Endothelial cell of umbilical vein (primary cell): ENCODE results near the gene TNRC6A. TPM values are rescaled to one million over a fixed set of nuclear protein-coding genes. Genes with fewer than 3 reads are reported as not detected.
A peak's percentile ranks its signal among the peaks of the same experiment; 100 is the strongest.

Experiments
- BruUV-seq: library from RNA; stranded (reverse); fragments of 400-500 nt; replicated peaks from 2 replicates; lab custom pipeline; 2021; lab: Mats Ljungman, UMichigan
- CTCF ChIA-PET: fragments of 300-600, 350-600 bp; sonication (Branson Sonifier 250); formaldehyde crosslinking; loops from one replicate; lab custom pipeline; 2021; ENCODE audit warnings: antibody characterized with exemption, inconsistent platforms; lab: Charles Lee
- POLR2A ChIA-PET: fragments of 300-600, 350-600 bp; sonication (Branson Sonifier 250); formaldehyde crosslinking; loops from one replicate; lab custom pipeline; 2021; ENCODE audit warnings: antibody characterized with exemption, inconsistent platforms; lab: Charles Lee
- DNase-seq: peaks from one replicate; pipeline ENCODE4 v3.0.0-alpha.2; 2011; ENCODE audit warnings: low read depth, low spot score
- FAIRE-seq: peaks from 2 replicates; lab custom pipeline; 2011; peaks lifted over from hg19 to GRCh38; lab: Jason Lieb, UNC
- H2AFZ ChIP-seq: 2 replicates; pipeline ENCODE4 v1.6.0; 2012; ENCODE audit warnings: low read depth, low read length, control low read depth, inconsistent platforms
- H3K27ac ChIP-seq: 2 replicates; pipeline ENCODE4 v1.5.1; 2011; ENCODE audit warnings: low read depth, mild to moderate bottlenecking, control low read depth, low read length, moderate library complexity; ENCODE audit not compliant: insufficient read depth
- H3K27me3 ChIP-seq, 2 experiments: 2 replicates each; pipeline versions ENCODE4 v1.6.0 to v1.6.1; 2011; ENCODE audit warnings: low read length in 2 of 2, mixed read lengths in 1 of 2; ENCODE audit not compliant: control insufficient read depth in 2 of 2, insufficient read depth in 2 of 2
- H3K36me3 ChIP-seq, 2 experiments: 2 replicates in 1 of 2; 3 replicates in 1 of 2; pipeline ENCODE4 v1.5.1; 2011; ENCODE audit warnings: low read length in 2 of 2, mild to moderate bottlenecking in 1 of 2, moderate library complexity in 1 of 2; ENCODE audit not compliant: control insufficient read depth in 2 of 2, insufficient read depth in 2 of 2; ENCODE audit errors: extremely low read depth in 1 of 2
- H3K4me1 ChIP-seq: 3 replicates; pipeline ENCODE4 v1.5.1; 2011; ENCODE audit warnings: mild to moderate bottlenecking, low read length; ENCODE audit not compliant: control insufficient read depth, insufficient read depth; ENCODE audit errors: extremely low read depth
- H3K4me2 ChIP-seq: 2 replicates; pipeline ENCODE4 v1.6.1; 2011; ENCODE audit warnings: low read length, control low read depth, mixed read lengths; ENCODE audit not compliant: insufficient read depth
- H3K4me3 ChIP-seq, 3 experiments: fragments of 200-600 bp in 1 of 3; sonication (generic), shearing (Covaris generic) in 1 of 3; replicated peaks in 1 of 3; 2 replicates each; pipeline ENCODE4 v1.5.1; 2011 to 2016; ENCODE audit warnings: control low read depth in 3 of 3, low read length in 3 of 3, mild to moderate bottlenecking in 2 of 3, inconsistent platforms in 1 of 3, low read depth in 1 of 3, moderate library complexity in 1 of 3; ENCODE audit not compliant: insufficient read depth in 1 of 3
- H3K79me2 ChIP-seq: 2 replicates; pipeline ENCODE4 v1.6.0; 2012; ENCODE audit warnings: low read length, inconsistent platforms; ENCODE audit not compliant: control insufficient read depth, insufficient read depth
- H3K9ac ChIP-seq: replicated peaks from 2 replicates; pipeline ENCODE3; 2011; ENCODE audit warnings: low read length, control low read depth; ENCODE audit not compliant: insufficient read depth; ENCODE audit errors: extremely low read depth
- H3K9me1 ChIP-seq: replicated peaks from 3 replicates; pipeline ENCODE4 v1.6.0; 2011; ENCODE audit warnings: mild to moderate bottlenecking, low read length; ENCODE audit not compliant: control insufficient read depth, insufficient read depth; ENCODE audit errors: extremely low read depth
- H3K9me3 ChIP-seq: replicated peaks from 2 replicates; pipeline ENCODE4 v1.5.1; 2012; ENCODE audit warnings: low read length, inconsistent platforms; ENCODE audit not compliant: control insufficient read depth, insufficient read depth
- H4K20me1 ChIP-seq: replicated peaks from 2 replicates; pipeline ENCODE3; 2011; ENCODE audit warnings: mild to moderate bottlenecking, low read length; ENCODE audit not compliant: control insufficient read depth, insufficient read depth; ENCODE audit errors: extremely low read depth
- CTCF ChIP-seq, 2 donors: IDR thresholded peaks; 1 replicate in 1 of 2; 2 replicates in 1 of 2; pipeline ENCODE4 v1.5.1; 2011; ENCODE audit warnings: low read length in 2 of 2, mild to moderate bottlenecking in 2 of 2, moderate library complexity in 2 of 2, control low read depth in 1 of 2, inconsistent platforms in 1 of 2, low read depth in 1 of 2; ENCODE audit not compliant: insufficient read depth in 1 of 2; ENCODE audit errors: extremely low read depth in 1 of 2
- EZH2 ChIP-seq: IDR thresholded peaks from 2 replicates; pipeline ENCODE4 v1.6.1; 2012; ENCODE audit warnings: borderline replicate concordance, low read depth, mild to moderate bottlenecking, moderate library complexity, low read length, inconsistent platforms; ENCODE audit not compliant: severe bottlenecking
- FOS ChIP-seq: IDR thresholded peaks from 2 replicates; pipeline ENCODE4 v1.6.1; 2011; ENCODE audit warnings: mild to moderate bottlenecking, low read length, moderate library complexity, borderline replicate concordance; ENCODE audit not compliant: insufficient read depth
- GATA2 ChIP-seq: IDR thresholded peaks from 2 replicates; pipeline ENCODE4 v1.7.0; 2011; ENCODE audit warnings: low read depth, mild to moderate bottlenecking, moderate library complexity, mixed read lengths, low read length; ENCODE audit not compliant: insufficient read length, insufficient read depth
- JUN ChIP-seq: IDR thresholded peaks from 2 replicates; pipeline ENCODE4 v1.6.1; 2011; ENCODE audit warnings: borderline replicate concordance, low read depth; ENCODE audit not compliant: insufficient read length, insufficient read depth
- MAX ChIP-seq: IDR thresholded peaks from 2 replicates; pipeline ENCODE4 v1.6.1; 2011; ENCODE audit not compliant: insufficient read depth, insufficient read length
- MYC ChIP-seq: IDR thresholded peaks from one replicate; pipeline ENCODE4 v1.6.1; 2011; ENCODE audit warnings: mild to moderate bottlenecking, low read depth, low read length
- POLR2A ChIP-seq: IDR thresholded peaks from 2 replicates; pipeline ENCODE4 v1.6.1; 2012; ENCODE audit warnings: low read depth, mild to moderate bottlenecking, control low read depth, low read length
- POLR2AphosphoS5 ChIP-seq: IDR thresholded peaks from 2 replicates; pipeline ENCODE4 v1.6.1; 2012; ENCODE audit warnings: low read depth, mild to moderate bottlenecking, control low read depth, low read length, moderate library complexity; ENCODE audit not compliant: insufficient read depth
- dilution Hi-C: fragments of 300-500 bp; cut with MboI; formaldehyde crosslinking; loops from one replicate; pipeline ENCODE4 v1.15.0; 2019; ENCODE audit warnings: low sequenced_read_pairs; ENCODE audit not compliant: extremely low pct_ligation_motif_present
- intact Hi-C: fragments of 100-400 bp; cut with micrococcal nuclease; formaldehyde crosslinking; loops from one replicate; pipeline ENCODE4 v1.10.0; 2022
- polyA plus RNA-seq, 4 experiments: library from polyadenylated mRNA; depleted of rRNA in 3 of 4; stranded (reverse) in 3 of 4; unstranded in 1 of 4; fragments of >200 nt; gene quantifications; 2 replicates each; pipeline versions ENCODE4 v1.2.1 to v1.2.3, GENCODE V29; 2011 to 2012; ENCODE audit warnings: missing spikeins in 1 of 4
- total RNA-seq: library from RNA; stranded (reverse); gene quantifications from 2 replicates; pipeline ENCODE4 v1.2.3, GENCODE V29; 2021

TNRC6A gene
- total and polyA plus RNA-seq, 2 donors (not counting 3 experiments of a cell fraction or from before 2014, with no cell fraction given) = 39.3 to 74.5 TPM

GRCh38 chr16:24853169-24853824 is 123.8 kb downstream of the TNRC6A start:
- H3K9me3 ChIP-seq = no peaks in the 10 kb centered on the region
- no peak overlapping the region for H3K4me3 ChIP-seq
- no peak overlapping the region for H3K27ac ChIP-seq
- FAIRE-seq (no peak), DNase-seq (no peak)
- no peaks in the 10 kb centered on the region for H3K79me2 ChIP-seq
- H3K27me3 ChIP-seq = no peaks in the 10 kb centered on the region
- no peak overlapping the region for H3K9ac ChIP-seq
- dilution Hi-C loops (no loop called here), intact Hi-C loops (loop anchor here (10.0 kb wide), 1 partner anchor 192 kb away; no protein-coding TSS in a partner anchor)
- ChIA-PET CTCF (no interaction called here), POLR2A (no interaction called here)
- no TSS peak for BruUV-seq
- H4K20me1 ChIP-seq = no peaks in the 10 kb centered on the region
- H3K9me1 ChIP-seq = no peaks in the 10 kb centered on the region
- H3K36me3 ChIP-seq = no peaks in the 10 kb centered on the region
- H2AFZ ChIP-seq = peak overlapping the region; percentile 71
- peaks cover 28% of the 10 kb centered on the region for H3K4me1 ChIP-seq
- H3K4me2 ChIP-seq = peak overlapping the region; percentile 8
- no peak for TF ChIP-seq FOS
- no peak for TF ChIP-seq CTCF (IDR thresholded peaks at IDR 0.05; ENCODE audit: extremely low read depth in 1 of 2, insufficient read depth in 1 of 2, low read depth in 1 of 2, low read length in 2 of 2)
- no peak for TF ChIP-seq POLR2A

- Histone ChIP-seq H4K20me1 (no peaks in the 10 kb centered on the region), H3K4me2 (peak overlapping the region; percentile 8), H3K27me3 (no peaks in the 10 kb centered on the region), H3K27ac (no peak overlapping the region), H3K79me2 (no peaks in the 10 kb centered on the region), H3K36me3 (no peaks in the 10 kb centered on the region), H3K4me1 (peaks cover 23% of the 10 kb centered on the region), H3K9ac (no peak overlapping the region), H3K9me1 (no peaks in the 10 kb centered on the region), H3K9me3 (no peaks in the 10 kb centered on the region), H3K4me3 (no peak overlapping the region), H2AFZ (peak overlapping the region; percentile 71)
- TF ChIP-seq POLR2A = no peak
- TF ChIP-seq POLR2AphosphoS5 = no peak
- no peak for TF ChIP-seq CTCF (IDR thresholded peaks at IDR 0.05; ENCODE audit: extremely low read depth in 1 of 2, insufficient read depth in 1 of 2, low read depth in 1 of 2, low read length in 2 of 2)
- no peak for TF ChIP-seq GATA2
- TF ChIP-seq FOS = no peak
- no peak for TF ChIP-seq JUN
- no peak for TF ChIP-seq MAX
- TF ChIP-seq EZH2 = no peak
- no peak for TF ChIP-seq MYC
- intact Hi-C loops (loop anchor here (10.0 kb wide), 1 partner anchor 191 kb away; no protein-coding TSS in a partner anchor), dilution Hi-C loops (no loop called here)
- DNase-seq (peak; percentile 63), FAIRE-seq (peak; percentile 86)
- CTCF ChIA-PET = no interaction called here
- BruUV-seq = no TSS peak
- POLR2A ChIA-PET = interaction anchor here (0.6 kb wide), 1 partner anchor 12 kb away, joined by 8 read pairs; no protein-coding TSS in a partner anchor
Observed at GRCh38 chr16:24853830-24854229, 124.4 kb downstream of the TNRC6A start.
